MG63 (cell line): ENCODE measurements around the gene AFF1. TPM values are rescaled to one million over a fixed set of nuclear protein-coding genes. Genes with fewer than 3 reads are reported as not detected.

ENCODE experiments used
- DNase-seq: peaks from one replicate; pipeline ENCODE4 v3.0.0-alpha.2; 2020
- H3K27me3 ChIP-seq: fragments of 250-450 bp; sonication (Bioruptor Pico); 2 replicates; pipeline ENCODE4 v1.5.1; 2020; ENCODE audit warnings: mild to moderate bottlenecking, moderate library complexity
- H3K36me3 ChIP-seq: fragments of 250-450 bp; sonication (Bioruptor Pico); 2 replicates; pipeline ENCODE4 v1.5.1; 2020; ENCODE audit warnings: mild to moderate bottlenecking, moderate library complexity
- H3K4me3 ChIP-seq: fragments of 250-450 bp; sonication (Bioruptor Pico); 2 replicates; pipeline ENCODE4 v1.5.1; 2020; ENCODE audit warnings: mild to moderate bottlenecking, moderate library complexity
- H3K9me3 ChIP-seq: fragments of 250-450 bp; sonication (Bioruptor Pico); 2 replicates; pipeline ENCODE4 v1.5.1; 2020; ENCODE audit warnings: mild to moderate bottlenecking, moderate library complexity
- total RNA-seq: library from RNA; depleted of rRNA; stranded (reverse); fragments of >200 nt; shearing (Covaris generic); gene quantifications from 2 replicates; pipeline ENCODE4 v1.2.3, GENCODE V29; 2014; ENCODE audit warnings: low replicate concordance; rRNA removed

The AFF1 gene
- total RNA-seq, 1 experiment from 2014 or later = 1.1 TPM

GRCh38 chr4:87180767-87181166 lies 246.0 kb downstream of the AFF1 start:
- DNase-seq = no peak
- Histone ChIP-seq H3K9me3 (no peaks in the 10 kb centered on the region), H3K36me3 (no peaks in the 10 kb centered on the region), H3K27me3 (no peaks in the 10 kb centered on the region), H3K4me3 (no peak overlapping the region)

DNA sequence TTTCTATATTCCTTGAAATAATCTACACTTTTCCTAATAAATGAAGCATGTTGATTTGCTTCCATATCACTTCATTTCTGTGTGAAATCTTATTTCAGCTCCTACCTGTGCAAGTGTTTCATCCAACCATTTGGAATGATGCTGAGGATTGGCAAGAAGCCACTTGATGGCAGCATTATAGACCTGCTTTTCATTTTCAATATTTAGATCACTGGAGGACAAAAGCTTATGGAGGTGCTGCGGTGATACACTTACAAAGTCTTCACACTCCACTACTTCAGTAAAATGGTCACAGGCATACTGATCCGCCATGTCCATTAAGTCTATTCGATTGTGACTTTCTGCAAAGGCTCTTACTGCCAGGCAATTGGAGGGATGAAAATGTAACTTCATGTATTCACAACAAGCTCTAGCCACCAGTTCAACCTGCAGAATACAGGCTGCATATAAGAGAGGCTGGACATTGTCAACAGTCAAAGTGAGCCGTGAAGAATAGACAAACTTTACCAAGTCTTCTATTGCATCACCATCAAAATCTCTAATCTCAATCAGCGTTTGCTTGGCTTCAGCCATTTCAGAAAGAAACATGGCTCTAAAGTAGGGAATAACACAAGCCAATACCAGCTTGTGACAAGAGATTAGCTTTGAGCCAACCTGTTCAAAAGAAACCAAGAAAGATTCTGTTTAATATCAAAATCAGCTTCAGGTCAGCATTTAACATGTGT lies 250.5 kb downstream of the AFF1 start:
- no peak overlapping the region for H3K4me3 ChIP-seq
- no peaks in the 10 kb centered on the region for H3K36me3 ChIP-seq
- H3K9me3 ChIP-seq = no peaks in the 10 kb centered on the region
- DNase-seq = no peak
- H3K27me3 ChIP-seq = no peaks in the 10 kb centered on the region

DNA sequence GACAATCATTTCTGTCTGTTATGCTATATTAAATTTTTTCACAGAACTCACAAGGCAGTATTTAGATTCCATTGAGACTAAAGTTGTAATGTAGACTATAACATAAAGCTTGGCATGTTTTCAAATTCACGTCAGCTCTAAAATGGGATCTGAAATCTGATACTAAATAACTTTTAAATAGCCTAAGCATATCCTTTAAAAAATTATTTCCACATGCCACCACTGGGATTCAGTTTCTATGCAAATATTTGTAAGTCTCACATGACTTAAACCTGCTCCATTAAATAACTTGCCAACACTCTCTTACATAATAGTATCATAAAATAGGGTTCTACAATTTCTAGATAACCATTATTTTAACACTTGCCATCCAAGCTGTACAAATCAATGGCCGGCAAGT lies 253.2 kb downstream of the AFF1 start:
- no peaks in the 10 kb centered on the region for H3K27me3 ChIP-seq
- no peak for DNase-seq
- no peak overlapping the region for H3K4me3 ChIP-seq
- H3K9me3 ChIP-seq = no peaks in the 10 kb centered on the region
- H3K36me3 ChIP-seq = no peaks in the 10 kb centered on the region

DNA sequence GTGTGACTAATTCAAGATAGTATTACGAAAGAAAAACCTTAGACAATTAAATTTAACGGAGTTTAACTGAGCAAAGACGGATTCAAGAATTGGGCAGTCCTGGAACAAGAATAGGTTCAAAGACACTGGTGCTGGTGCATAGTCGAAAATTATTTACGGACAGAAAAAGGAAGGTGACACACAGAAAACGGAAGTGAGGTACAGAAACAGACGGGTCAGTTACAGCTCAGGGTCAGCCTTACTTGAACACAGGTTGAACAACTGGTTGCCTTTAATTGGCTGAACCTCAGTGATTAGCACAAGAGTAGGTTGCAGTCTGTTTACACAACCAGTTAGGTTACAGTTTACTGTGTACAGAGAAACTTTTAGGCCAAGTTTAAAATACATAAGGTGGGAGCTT lies 254.1 kb downstream of the AFF1 start:
- Histone ChIP-seq H3K9me3 (no peaks in the 10 kb centered on the region), H3K36me3 (no peaks in the 10 kb centered on the region), H3K27me3 (no peaks in the 10 kb centered on the region), H3K4me3 (no peak overlapping the region)
- DNase-seq = no peak

Other genes with a start within 250 kb of the AFF1 start
- not detected in 2 replicates for gene SLC10A6, start 85.6 kb upstream of the AFF1 start, total RNA-seq
- gene C4orf36, start 42.6 kb upstream of the AFF1 start, total RNA-seq = 0.32 and 0.49 TPM in 2 replicates